GM21515 (cell line): Measurements from ENCODE around the gene EEIG1.
"Not testable (repeated sequence)": the region's sequence is repeated elsewhere in the genome, so short reads cannot be mapped to it uniquely, and the experiment has no call there.

Source experiments
- ATAC-seq: cut with Tn5 transposase; IDR thresholded peaks from one replicate; pipeline ENCODE4 v1.9.1; 2021; ENCODE audit not compliant: unreplicated experiment

Gene EEIG1

GRCh38 chr9:127980706-127981558, at the start of gene EEIG1:
Gene EEIG1 (minus strand): TSS chr9:127980989. CDS start chr9:127980137, 852 bp downstream.
- peak; percentile 61 for ATAC-seq

GRCh38 chr9:128027705-128028104, 46.9 kb upstream of the EEIG1 start:
- no peak for ATAC-seq

GRCh38 chr9:128026773-128027541, 46.2 kb upstream of the EEIG1 start:
- ATAC-seq = no peak

GRCh38 chr9:128026255-128026772, 45.5 kb upstream of the EEIG1 start:
- no peak for ATAC-seq

- ATAC-seq = no peak
Measured at GRCh38 chr9:128025736-128026135, 44.9 kb upstream of the EEIG1 start.

GRCh38 chr9:128024761-128025308, 44.0 kb upstream of the EEIG1 start:
- ATAC-seq = no peak

- not testable (repeated sequence) for ATAC-seq
Measured at GRCh38 chr9:128023671-128024070, 42.9 kb upstream of the EEIG1 start.

GRCh38 chr9:128022886-128023285, 42.1 kb upstream of the EEIG1 start:
- no peak for ATAC-seq

- ATAC-seq = no peak
Measured at GRCh38 chr9:128021098-128021497, 40.3 kb upstream of the EEIG1 start.

GRCh38 chr9:128020692-128021091, 39.9 kb upstream of the EEIG1 start:
- no peak for ATAC-seq

GRCh38 chr9:128015696-128016095, 34.9 kb upstream of the EEIG1 start:
- no peak for ATAC-seq

GRCh38 chr9:128011071-128011817, 30.5 kb upstream of the EEIG1 start:
- no peak for ATAC-seq

- no peak for ATAC-seq
Measured at GRCh38 chr9:128009639-128010038, 28.9 kb upstream of the EEIG1 start.

- no peak for ATAC-seq
Measured at GRCh38 chr9:128008171-128008570, 27.4 kb upstream of the EEIG1 start.

GRCh38 chr9:128007566-128008138, 26.9 kb upstream of the EEIG1 start:
- ATAC-seq = peak; percentile 64

GRCh38 chr9:128006332-128006996, 25.7 kb upstream of the EEIG1 start:
- ATAC-seq = no peak

GRCh38 chr9:128005923-128006322, 25.1 kb upstream of the EEIG1 start:
- no peak for ATAC-seq

GRCh38 chr9:128003966-128004604, 23.3 kb upstream of the EEIG1 start:
- ATAC-seq = no peak

- no peak for ATAC-seq
Measured at GRCh38 chr9:128002959-128003358, 22.2 kb upstream of the EEIG1 start.
